BE2C (cell line): ENCODE data around the gene RANBP3.
"Not testable (repeated sequence)": the region's sequence is repeated elsewhere in the genome, so short reads cannot be mapped to it uniquely, and the experiment has no call there.

Experiments used
- DNase-seq: peaks from one replicate; pipeline ENCODE4 v3.0.0-alpha.2; 2020
- H3K27me3 ChIP-seq: fragments of 250-450 bp; sonication (Bioruptor Pico); 2 replicates; pipeline ENCODE4 v1.5.1; 2020; ENCODE audit warnings: mild to moderate bottlenecking
- H3K36me3 ChIP-seq: fragments of 250-450 bp; sonication (Bioruptor Pico); 2 replicates; pipeline ENCODE4 v1.5.1; 2020; ENCODE audit warnings: mild to moderate bottlenecking
- H3K4me1 ChIP-seq: fragments of 250-450 bp; sonication (Bioruptor Pico); 2 replicates; pipeline ENCODE4 v1.5.1; 2020
- H3K4me3 ChIP-seq: 2 replicates; pipeline ENCODE4 v1.5.1; 2011; ENCODE audit warnings: low read depth, low read length
- H3K9me3 ChIP-seq: fragments of 250-450 bp; sonication (Bioruptor Pico); 2 replicates; pipeline ENCODE4 v1.5.1; 2020
- TF ChIP-seq, protein P1 (sequence below): IDR thresholded peaks from 2 replicates; pipeline ENCODE4 v1.5.1; 2012; ENCODE audit warnings: mild to moderate bottlenecking, low read depth, low read length

The RANBP3 gene

DNA sequence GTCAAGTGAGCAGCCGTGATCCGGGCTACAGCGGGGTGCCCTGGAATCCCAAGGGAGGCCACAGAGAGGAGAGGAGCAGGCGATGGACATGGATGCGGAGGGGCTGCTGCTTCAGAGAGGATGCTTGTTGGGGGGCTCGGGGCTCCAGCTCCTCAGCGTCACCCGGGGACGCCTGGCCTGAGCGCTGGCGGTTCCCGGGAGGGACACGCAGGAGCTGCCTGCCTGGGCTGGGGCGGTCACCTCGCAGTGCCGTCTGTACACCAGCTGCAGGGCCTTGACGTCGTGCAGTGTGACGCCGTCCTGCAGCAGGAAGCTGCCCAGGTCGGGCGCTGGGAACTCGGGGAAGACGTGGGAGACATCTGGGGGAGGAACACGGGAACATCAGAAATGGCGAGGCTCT lies 29.9 kb upstream of the RANBP3 start:
- no peaks in the 10 kb centered on the region for H3K27me3 ChIP-seq
- no peaks in the 10 kb centered on the region for H3K4me1 ChIP-seq
- no peaks in the 10 kb centered on the region for H3K9me3 ChIP-seq
- no peak overlapping the region for H3K4me3 ChIP-seq
- no peak for DNase-seq
- TF ChIP-seq, protein P1, sequence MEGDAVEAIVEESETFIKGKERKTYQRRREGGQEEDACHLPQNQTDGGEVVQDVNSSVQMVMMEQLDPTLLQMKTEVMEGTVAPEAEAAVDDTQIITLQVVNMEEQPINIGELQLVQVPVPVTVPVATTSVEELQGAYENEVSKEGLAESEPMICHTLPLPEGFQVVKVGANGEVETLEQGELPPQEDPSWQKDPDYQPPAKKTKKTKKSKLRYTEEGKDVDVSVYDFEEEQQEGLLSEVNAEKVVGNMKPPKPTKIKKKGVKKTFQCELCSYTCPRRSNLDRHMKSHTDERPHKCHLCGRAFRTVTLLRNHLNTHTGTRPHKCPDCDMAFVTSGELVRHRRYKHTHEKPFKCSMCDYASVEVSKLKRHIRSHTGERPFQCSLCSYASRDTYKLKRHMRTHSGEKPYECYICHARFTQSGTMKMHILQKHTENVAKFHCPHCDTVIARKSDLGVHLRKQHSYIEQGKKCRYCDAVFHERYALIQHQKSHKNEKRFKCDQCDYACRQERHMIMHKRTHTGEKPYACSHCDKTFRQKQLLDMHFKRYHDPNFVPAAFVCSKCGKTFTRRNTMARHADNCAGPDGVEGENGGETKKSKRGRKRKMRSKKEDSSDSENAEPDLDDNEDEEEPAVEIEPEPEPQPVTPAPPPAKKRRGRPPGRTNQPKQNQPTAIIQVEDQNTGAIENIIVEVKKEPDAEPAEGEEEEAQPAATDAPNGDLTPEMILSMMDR = no peak
- H3K36me3 ChIP-seq = no peaks in the 10 kb centered on the region

DNA sequence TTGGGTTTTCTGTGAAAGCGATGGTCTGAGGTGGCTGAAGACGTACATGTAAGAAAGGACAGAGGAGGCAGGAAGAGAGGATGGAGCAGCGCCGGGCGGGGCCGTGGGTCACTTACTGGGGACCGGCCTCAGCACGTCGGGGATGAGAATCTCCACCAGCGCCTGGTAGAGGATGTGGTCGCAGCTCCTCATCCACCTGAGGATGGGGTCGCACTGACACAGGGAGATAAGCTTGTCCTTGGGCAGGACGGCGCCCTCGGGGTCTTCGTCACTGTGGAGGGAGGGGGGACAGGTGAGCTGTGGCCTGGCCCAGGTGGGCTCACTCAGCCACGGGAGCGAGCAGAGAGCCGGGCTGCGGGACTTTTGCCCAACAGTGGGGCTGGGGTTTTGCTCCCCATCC lies 29.0 kb upstream of the RANBP3 start:
- H3K4me3 ChIP-seq = no peak overlapping the region

DNA sequence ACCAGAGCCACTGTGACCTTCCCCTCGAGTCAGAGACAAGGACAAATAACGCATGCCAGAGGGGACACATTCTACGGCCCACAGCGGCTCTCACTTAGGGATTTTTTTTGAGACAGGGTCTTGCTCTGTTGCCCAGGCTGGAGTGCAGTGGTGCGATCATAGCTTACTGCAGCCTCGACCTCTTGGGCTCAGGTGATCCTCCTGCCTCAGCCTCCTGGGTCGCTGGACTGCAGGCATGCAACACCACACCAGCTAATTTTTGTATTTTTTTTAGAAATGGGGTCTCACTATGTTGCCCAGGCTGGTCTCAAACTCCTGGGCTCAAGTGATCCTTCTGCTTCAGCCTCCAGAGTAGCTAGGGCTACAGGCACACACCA lies 28.1 kb upstream of the RANBP3 start:
- not testable (repeated sequence) for H3K36me3 ChIP-seq, H3K9me3 ChIP-seq, H3K27me3 ChIP-seq, H3K4me3 ChIP-seq, H3K4me1 ChIP-seq, DNase-seq

More for the DNA sequence above, 29.0 kb upstream of the RANBP3 start:
- TF ChIP-seq, protein P1 = no peak
- Histone ChIP-seq H3K36me3 (no peaks in the 10 kb centered on the region), H3K9me3 (no peaks in the 10 kb centered on the region), H3K4me1 (no peaks in the 10 kb centered on the region), H3K27me3 (no peaks in the 10 kb centered on the region)
- DNase-seq = no peak

DNA sequence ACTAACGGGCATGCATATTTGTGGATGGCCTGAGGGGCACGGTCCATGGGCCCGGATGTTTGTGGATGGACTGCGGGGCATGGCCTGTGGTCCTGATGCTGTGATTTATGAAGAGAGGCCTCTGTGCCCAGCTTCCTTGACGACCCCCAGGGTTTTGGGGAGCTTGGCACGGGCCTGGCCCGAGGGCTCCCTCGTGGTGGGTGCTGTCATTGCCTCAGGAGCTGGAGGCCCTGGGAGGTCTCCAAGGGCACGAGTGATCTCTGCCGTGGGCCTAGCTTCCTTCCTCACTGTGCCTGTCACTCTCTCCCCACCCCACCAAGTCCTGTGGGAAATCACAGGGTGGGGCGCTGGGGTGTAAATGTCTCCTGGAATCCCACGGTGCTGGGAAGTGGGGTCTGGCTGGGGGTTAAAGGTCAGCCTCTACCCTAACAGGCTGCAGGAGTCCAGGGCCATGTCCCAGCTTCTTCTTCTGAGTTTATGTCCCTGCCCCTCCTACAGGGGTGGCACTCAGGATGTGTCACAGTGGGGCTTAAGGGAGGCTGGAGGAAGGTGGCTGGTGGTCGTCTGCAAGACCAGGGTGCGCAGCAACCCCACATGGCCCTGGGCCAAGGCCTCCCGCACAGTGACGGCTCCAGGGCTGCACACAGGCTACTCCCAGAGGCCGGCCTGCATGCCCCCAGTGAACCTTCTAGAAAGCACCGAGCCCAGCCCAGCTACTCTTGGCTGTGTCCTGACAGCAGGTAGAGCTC lies 27.6 kb upstream of the RANBP3 start:
- H3K4me1 ChIP-seq = no peaks in the 10 kb centered on the region
- no peak for DNase-seq
- H3K4me3 ChIP-seq = no peak overlapping the region
- H3K36me3 ChIP-seq = no peaks in the 10 kb centered on the region; the same call in 1 of the 2 replicates
- no peaks in the 10 kb centered on the region for H3K27me3 ChIP-seq
- peaks cover 3% of the 10 kb centered on the region; the same call in 1 of the 2 replicates for H3K9me3 ChIP-seq
- TF ChIP-seq, protein P1 = no peak

DNA sequence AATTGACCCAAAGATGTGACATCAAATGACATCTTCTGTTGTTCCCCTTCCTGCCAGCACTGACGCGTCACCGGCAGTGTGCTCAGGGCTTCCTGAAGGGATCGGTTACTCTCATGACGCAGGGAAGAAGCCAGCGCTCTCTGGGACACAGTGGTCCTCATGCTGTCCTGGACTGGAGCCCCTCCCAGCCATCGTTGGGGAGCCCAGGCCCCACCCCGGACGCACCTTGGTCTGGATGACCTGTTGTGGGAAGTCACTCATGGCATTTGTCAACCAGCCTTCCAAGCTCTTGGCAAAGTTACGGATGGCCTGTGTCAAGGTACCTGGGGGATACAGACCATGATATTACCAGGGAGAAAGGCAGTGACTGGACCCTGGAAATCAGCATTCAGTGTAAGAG lies 26.0 kb upstream of the RANBP3 start:
- DNase-seq = no peak
- Histone ChIP-seq H3K36me3 (no peaks in the 10 kb centered on the region; the same call in 1 of the 2 replicates), H3K27me3 (no peaks in the 10 kb centered on the region), H3K4me3 (no peak overlapping the region), H3K4me1 (no peaks in the 10 kb centered on the region), H3K9me3 (peaks cover 3% of the 10 kb centered on the region)
- TF ChIP-seq, protein P1 = no peak

DNA sequence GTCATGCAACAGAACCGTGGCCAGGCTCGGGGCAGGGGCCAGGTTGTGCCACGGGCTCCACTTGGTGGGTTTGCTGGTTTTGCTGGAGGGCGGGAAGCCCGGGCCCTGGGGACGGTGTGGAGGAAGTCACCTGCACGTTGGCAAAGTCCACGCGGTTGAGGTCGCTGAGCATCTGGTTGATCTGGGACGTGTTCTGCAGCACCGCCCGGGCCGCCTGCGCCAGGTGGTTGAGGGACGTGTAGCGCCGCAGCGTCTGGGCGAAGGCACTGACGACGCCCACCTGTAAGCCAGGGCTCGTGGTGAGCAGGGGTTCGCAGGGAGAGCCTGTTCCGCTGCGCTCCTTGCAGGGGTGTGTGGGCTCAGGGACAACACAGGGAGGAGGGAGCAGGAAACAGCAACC lies 24.7 kb upstream of the RANBP3 start:
- DNase-seq = no peak
- Histone ChIP-seq H3K9me3 (peaks cover 3% of the 10 kb centered on the region), H3K4me3 (no peak overlapping the region), H3K36me3 (no peaks in the 10 kb centered on the region; the same call in 1 of the 2 replicates), H3K4me1 (no peaks in the 10 kb centered on the region), H3K27me3 (no peaks in the 10 kb centered on the region)
- TF ChIP-seq, protein P1 = no peak
